Frontal cortex (tissue), 4 donors: ENCODE results near the gene CYYR1. TPM values are rescaled to one million over a fixed set of nuclear protein-coding genes. Genes with fewer than 3 reads are reported as not detected.

Experiments used
- DNase-seq, 2 donors: peaks; one replicate each; pipeline ENCODE4 v3.0.0; 2012; ENCODE audit warnings: low spot score in 2 of 2
- FAIRE-seq: peaks from 2 replicates; lab custom pipeline; 2012; peaks lifted over from hg19 to GRCh38; lab: Jason Lieb, UNC
- total RNA-seq: library from RNA; depleted of rRNA; stranded (reverse); fragments of >200 nt; gene quantifications from one replicate; pipeline ENCODE4 v1.2.3, GENCODE V29; 2014
- donor health status: control.
- donor health status: control.
- donor health status: control.

CYYR1 gene
- total RNA-seq, result 1.6 TPM

- FAIRE-seq (no peak), DNase-seq (no peak)
Measured at GRCh38 chr21:26572702-26573381, at the start of gene CYYR1. Gene CYYR1, minus strand, starts transcription at chr21:26573286. Its CDS starts 346 bp downstream, at chr21:26572940.

DNA sequence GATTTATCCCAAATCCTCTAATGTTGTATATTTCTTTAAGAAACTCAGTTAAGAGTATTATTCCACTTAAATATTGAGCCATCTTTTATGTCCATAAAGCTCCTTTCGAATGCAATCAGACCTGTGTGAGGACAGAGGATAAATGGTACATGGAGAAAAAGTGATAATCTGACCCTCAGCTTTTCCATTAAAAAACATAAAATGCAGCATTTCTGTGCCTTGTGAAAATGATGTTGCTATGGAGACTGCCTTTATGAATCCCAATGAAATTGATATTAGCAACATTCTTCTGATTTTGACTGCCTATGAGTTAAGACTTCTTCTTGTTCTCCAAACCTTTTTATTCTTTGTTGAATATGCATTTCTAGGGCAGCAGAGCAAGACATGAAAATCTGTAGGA is 44.1 kb upstream of the CYYR1 start:
- no peak for DNase-seq
- no peak for FAIRE-seq

- DNase-seq (no peak), FAIRE-seq (no peak)
Measured at GRCh38 chr21:26614251-26614650, 41.2 kb upstream of the CYYR1 start.

- FAIRE-seq, result no peak
- no peak for DNase-seq
Measured at GRCh38 chr21:26599261-26599660, 26.2 kb upstream of the CYYR1 start.

DNA sequence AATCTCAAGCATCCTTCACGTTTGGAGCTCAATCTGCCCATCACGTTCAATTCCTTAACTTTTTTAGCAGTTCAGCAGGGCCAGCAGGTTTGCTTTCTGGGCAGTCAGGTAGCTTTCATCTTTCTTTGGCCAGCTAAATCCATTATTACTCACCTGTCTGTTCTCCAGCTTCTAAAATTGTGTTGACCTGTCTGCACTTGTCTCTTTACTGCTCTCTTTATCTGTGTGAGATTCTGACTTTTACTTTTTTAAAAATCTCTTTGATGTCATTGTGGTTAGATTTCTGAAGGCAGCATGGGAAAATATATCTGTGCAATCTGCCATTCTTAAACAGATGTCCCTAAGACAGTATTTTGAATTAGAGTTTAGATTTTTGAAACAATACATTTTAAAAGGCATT is 24.9 kb upstream of the CYYR1 start:
- FAIRE-seq, result no peak
- no peak for DNase-seq

- no peak for FAIRE-seq
- DNase-seq, result no peak
Measured at GRCh38 chr21:26597031-26597430, 23.9 kb upstream of the CYYR1 start.

- FAIRE-seq (no peak), DNase-seq (no peak)
Measured at GRCh38 chr21:26595971-26596370, 22.9 kb upstream of the CYYR1 start.

DNA sequence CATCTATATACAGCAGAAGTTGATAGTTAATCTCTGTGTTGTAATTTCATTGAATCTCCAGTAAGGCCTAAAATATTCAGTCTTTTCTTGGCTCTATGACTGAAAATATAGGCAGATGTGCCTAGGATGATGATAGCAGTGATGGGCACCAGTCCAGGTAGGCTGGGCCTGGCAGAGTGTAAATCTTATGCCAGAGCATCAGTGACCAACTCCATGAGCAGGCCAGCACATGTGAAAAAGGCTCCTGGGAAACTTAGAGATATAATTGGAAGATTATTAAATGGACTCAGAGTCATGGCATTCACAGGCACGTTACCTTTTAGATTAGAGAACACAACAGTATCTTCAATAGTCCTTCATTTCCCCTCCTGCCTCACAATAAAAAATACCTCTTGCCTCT is 20.7 kb upstream of the CYYR1 start:
- FAIRE-seq (no peak), DNase-seq (no peak)

DNA sequence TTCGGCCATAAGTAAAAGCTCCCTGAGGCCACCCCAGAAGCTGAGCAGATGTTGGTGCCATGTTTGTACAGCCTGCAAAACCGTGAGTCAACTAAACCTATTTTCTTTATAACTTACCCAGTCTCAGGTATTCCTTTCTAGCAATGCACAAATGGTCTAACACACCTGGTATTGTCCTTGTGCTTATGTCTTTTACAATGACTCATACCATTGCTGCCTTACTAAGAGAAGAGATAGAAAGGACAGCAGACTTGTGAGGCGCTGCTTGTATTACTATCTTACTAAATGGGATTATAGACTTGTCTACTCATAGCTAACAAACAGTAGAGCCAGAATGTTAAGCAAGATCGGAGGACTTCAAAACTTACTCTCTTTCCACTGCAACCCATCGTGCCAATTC is 18.5 kb upstream of the CYYR1 start:
- FAIRE-seq, result no peak

GRCh38 chr21:26588446-26588845 is 15.4 kb upstream of the CYYR1 start:
- DNase-seq (no peak), FAIRE-seq (no peak)

More for the DNA sequence above, 18.5 kb upstream of the CYYR1 start:
- DNase-seq, result no peak

DNA sequence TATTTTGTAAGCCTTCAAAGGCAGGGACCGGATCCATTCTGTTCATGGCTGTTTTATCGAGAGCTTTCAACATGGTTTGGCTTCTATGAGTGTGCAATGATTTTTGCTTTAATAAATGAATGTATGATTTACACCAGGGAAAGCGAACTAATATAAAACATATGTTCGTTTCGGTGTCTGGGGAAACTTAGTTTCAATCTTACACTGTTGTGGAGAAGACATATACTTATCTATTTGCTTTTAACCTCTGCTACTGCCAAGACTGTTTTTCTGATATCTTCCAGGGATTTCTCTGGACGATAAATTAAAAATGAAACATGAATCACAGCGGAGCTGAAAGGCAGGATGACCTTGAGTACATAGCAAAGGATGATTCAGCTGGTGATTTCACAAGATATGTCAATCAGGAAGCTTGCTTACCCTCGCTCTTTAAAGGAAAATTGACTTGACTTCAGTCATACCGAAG is 14.7 kb upstream of the CYYR1 start:
- FAIRE-seq, result no peak

DNA sequence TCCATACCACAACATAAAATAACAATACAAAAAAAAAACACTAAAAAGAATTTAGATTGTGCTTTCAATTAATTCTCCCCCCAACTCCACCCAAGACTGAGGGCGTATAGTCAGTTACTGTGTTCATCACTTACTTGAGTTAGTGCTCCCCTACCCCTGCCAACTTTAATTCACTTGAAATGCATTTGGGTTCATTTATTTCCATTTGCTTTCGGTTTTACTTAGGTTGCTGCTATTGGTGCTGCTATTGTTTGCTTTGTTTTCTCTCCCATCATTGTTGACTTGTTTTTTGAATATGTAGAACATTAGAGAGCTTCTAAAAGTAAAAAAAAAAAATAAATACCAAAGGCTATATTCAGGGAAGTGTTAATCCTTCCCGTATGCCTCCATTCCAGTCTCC is 10.7 kb upstream of the CYYR1 start:
- FAIRE-seq (no peak), DNase-seq (no peak)

More for the DNA sequence above, 14.7 kb upstream of the CYYR1 start:
- DNase-seq, result no peak

- FAIRE-seq (no peak), DNase-seq (no peak)
Measured at GRCh38 chr21:26581818-26582217, 8.7 kb upstream of the CYYR1 start.

DNA sequence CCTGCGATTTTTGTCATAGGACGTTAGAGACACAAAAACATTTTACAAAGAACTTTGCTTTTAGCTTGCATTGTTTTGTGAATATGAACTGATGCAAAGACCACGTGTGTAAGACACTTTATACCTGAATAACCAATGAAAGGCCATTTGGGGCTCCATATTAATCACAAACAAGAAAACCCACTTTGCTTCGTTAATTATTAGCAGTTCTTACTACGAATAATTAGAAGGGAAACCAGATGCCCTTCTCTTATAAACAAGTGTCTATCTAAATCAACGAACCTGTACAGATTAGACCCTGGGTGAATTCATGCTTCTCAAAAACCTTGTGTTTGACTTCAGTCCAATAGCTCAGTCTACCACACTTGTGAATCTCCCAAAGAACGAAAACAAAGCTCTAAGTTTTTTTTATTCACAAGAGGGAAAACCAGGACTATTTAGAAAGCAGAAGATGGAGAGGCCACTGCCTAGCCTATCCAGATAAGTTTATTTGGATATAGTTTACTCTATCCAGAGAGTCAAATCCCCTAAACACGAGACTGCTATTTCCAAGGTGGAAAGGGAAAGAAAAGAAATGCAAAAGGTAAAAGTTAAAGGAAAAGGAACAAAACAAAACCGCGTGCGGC is 897 bp downstream of the CYYR1 start:
- DNase-seq (no peak), FAIRE-seq (no peak)

DNA sequence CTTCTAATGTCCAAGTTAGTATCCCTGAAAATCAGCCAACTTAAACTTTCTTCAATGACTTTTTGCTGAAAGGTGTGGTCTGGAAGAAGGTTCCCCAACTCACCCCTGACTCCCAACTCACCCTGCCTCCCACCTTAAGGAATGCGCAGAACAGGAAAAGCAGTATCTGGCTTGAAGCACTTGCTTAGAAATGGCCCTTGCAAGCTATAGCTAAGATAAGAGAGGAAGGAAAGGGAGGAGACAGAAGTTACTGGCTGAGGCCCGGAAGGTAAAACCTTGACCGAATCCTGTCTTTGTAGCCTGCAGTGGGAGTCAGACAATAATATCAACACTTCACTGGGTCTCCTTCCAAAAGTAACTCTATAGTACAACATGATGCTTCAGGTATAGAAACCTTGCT is 2.9 kb downstream of the CYYR1 start:
- FAIRE-seq (no peak), DNase-seq (no peak)

DNA sequence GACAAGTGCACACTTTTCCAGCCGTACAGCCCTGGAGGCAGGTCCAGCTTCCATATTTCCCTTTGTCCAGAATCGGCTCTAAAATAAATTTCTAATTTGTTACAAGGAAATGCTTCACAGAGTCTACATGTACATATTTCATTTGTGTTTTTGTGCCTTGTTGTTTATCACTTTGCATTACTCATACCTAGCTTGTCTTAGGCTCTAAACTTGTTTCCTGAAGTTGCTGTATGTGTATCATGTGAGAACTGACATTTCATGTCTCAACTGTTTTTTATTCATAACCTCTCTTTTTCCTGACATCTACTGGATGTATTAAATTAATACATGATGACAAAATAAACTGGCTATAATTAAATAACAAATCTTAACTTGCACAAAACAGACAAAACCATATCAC is 7.5 kb downstream of the CYYR1 start:
- peak; percentile 80 for FAIRE-seq

GRCh38 chr21:26565111-26565510 is 8.0 kb downstream of the CYYR1 start:
- no peak for FAIRE-seq

More for the DNA sequence above, 7.5 kb downstream of the CYYR1 start:
- DNase-seq, result no peak

DNA sequence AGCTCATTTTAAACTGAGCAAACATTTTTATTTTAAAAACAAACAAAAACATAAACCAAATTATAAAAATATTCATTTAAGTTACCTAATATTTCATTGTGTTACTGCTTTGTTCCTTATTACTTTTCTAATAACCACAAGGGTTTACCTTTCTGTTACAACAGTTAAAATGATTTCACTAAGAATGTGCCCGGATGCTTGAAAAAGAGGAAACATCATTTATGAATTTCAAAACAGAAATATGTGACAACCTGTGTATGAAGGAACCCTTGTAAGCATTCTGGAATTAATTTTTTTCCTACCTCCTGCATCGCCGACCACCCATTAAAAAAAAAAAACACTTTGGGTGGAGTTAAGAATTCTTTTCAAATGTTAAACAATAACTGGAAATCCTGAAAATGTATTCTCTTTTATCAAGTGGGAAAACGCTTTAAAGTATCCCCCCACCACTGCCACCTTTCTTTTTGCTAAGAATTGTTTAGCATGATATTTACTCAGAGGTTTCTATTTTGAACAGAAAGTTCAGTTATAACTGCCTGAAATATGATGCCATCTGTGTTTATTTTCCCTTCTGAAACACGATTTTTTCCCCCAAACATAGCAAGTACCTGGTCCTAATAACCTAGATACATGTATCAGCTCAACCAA is 9.1 kb downstream of the CYYR1 start:
- no peak for FAIRE-seq
- DNase-seq, result no peak

More at GRCh38 chr21:26565111-26565510, 8.0 kb downstream of the CYYR1 start:
- no peak for DNase-seq

- FAIRE-seq, result no peak
- DNase-seq, result no peak
Measured at GRCh38 chr21:26560612-26561011, 12.5 kb downstream of the CYYR1 start.

- no peak for FAIRE-seq
Measured at GRCh38 chr21:26559099-26559498, 14.0 kb downstream of the CYYR1 start.

DNA sequence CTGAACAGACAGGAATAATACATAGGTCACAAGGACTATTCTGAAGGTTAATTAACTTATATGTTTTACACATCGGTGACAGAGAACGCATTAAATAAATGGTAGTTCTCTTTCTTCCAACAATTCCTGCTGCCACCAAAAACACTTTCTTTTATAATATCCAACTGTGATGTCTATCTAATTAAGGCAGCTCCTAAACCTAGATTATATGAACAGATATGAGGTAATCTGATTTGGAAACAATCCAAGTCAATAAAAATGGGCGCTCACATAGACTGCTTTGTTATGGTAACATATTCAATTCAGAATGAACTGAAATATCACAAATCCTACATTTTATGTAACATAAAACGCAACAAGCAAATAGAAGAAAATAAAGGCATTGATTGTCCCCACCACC is 16.0 kb downstream of the CYYR1 start:
- DNase-seq (no peak), FAIRE-seq (no peak)

More at GRCh38 chr21:26559099-26559498, 14.0 kb downstream of the CYYR1 start:
- DNase-seq, result no peak
